Duodenal mucosa (tissue), 2 donors: ENCODE measurements around the gene ZNF106.

Source experiments
- H3K27ac ChIP-seq: one replicate; pipeline ENCODE4 v1.7.0; 2013; ENCODE audit warnings: low read depth, low read length
- H3K27me3 ChIP-seq, 2 donors: one replicate each; pipeline ENCODE4 v1.7.0; 2013; ENCODE audit warnings: low read length in 2 of 2, control low read depth in 1 of 2; ENCODE audit not compliant: insufficient read depth in 2 of 2, control insufficient read depth in 1 of 2
- H3K36me3 ChIP-seq, 2 donors: one replicate each; pipeline ENCODE4 v1.7.0; 2013; ENCODE audit warnings: low read length in 2 of 2, control low read depth in 1 of 2; ENCODE audit not compliant: insufficient read depth in 2 of 2, control insufficient read depth in 1 of 2
- H3K4me1 ChIP-seq, 2 donors: one replicate each; pipeline ENCODE4 v1.7.0; 2013; ENCODE audit warnings: low read length in 2 of 2, control low read depth in 1 of 2; ENCODE audit not compliant: insufficient read depth in 2 of 2, control insufficient read depth in 1 of 2
- H3K4me3 ChIP-seq, 2 donors: one replicate each; pipeline ENCODE4 v1.7.0; 2013; ENCODE audit warnings: low read length in 2 of 2, low read depth in 1 of 2
- H3K9ac ChIP-seq, 2 donors: one replicate each; pipeline ENCODE4 v1.7.0; 2013; ENCODE audit warnings: low read length in 2 of 2, low read depth in 1 of 2
- H3K9me3 ChIP-seq, 2 donors: one replicate each; pipeline ENCODE4 v1.7.0; 2013; ENCODE audit warnings: low read length in 2 of 2, control low read depth in 1 of 2; ENCODE audit not compliant: control insufficient read depth in 1 of 2

ZNF106 gene

GRCh38 chr15:42373274-42373673 is 117.7 kb downstream of the ZNF106 start:
- Histone ChIP-seq H3K4me3 (no peak overlapping the region), H3K9ac (no peak overlapping the region)

GRCh38 chr15:42371096-42371495 is 119.8 kb downstream of the ZNF106 start:
- Histone ChIP-seq H3K4me3 (no peak overlapping the region), H3K9me3 (no peaks in the 10 kb centered on the region), H3K9ac (no peak overlapping the region), H3K27ac (no peak overlapping the region), H3K27me3 (no peaks in the 10 kb centered on the region), H3K4me1 (no peaks in the 10 kb centered on the region), H3K36me3 (no peaks in the 10 kb centered on the region)

More at GRCh38 chr15:42373274-42373673, 117.7 kb downstream of the ZNF106 start:
- no peaks in the 10 kb centered on the region for H3K36me3 ChIP-seq
- no peaks in the 10 kb centered on the region for H3K4me1 ChIP-seq
- H3K27ac ChIP-seq: no peak overlapping the region
- H3K27me3 ChIP-seq: no peaks in the 10 kb centered on the region
- H3K9me3 ChIP-seq: no peaks in the 10 kb centered on the region

- no peaks in the 10 kb centered on the region for H3K36me3 ChIP-seq
- no peak overlapping the region for H3K4me3 ChIP-seq
- H3K9ac ChIP-seq: no peak overlapping the region
- H3K4me1 ChIP-seq: no peaks in the 10 kb centered on the region
- no peaks in the 10 kb centered on the region for H3K27me3 ChIP-seq
- no peaks in the 10 kb centered on the region for H3K9me3 ChIP-seq
- no peak overlapping the region for H3K27ac ChIP-seq
These were observed 122.8 kb downstream of the ZNF106 start for GRCh38 chr15:42368096-42368495.

GRCh38 chr15:42367041-42367440 is 123.9 kb downstream of the ZNF106 start:
- no peaks in the 10 kb centered on the region for H3K4me1 ChIP-seq
- no peak overlapping the region for H3K4me3 ChIP-seq
- no peaks in the 10 kb centered on the region for H3K36me3 ChIP-seq
- no peak overlapping the region for H3K27ac ChIP-seq
- H3K27me3 ChIP-seq: no peaks in the 10 kb centered on the region
- H3K9me3 ChIP-seq: no peaks in the 10 kb centered on the region
- no peak overlapping the region for H3K9ac ChIP-seq

- H3K36me3 ChIP-seq: no peaks in the 10 kb centered on the region
- no peak overlapping the region for H3K4me3 ChIP-seq
- no peak overlapping the region for H3K27ac ChIP-seq
- H3K9ac ChIP-seq: no peak overlapping the region
- no peaks in the 10 kb centered on the region for H3K4me1 ChIP-seq
- H3K9me3 ChIP-seq: no peaks in the 10 kb centered on the region
- H3K27me3 ChIP-seq: no peaks in the 10 kb centered on the region
These were observed 124.9 kb downstream of the ZNF106 start for GRCh38 chr15:42365921-42366550.

GRCh38 chr15:42364529-42364928 is 126.4 kb downstream of the ZNF106 start:
- Histone ChIP-seq H3K36me3 (peaks cover 0 to 5% of the 10 kb centered on the region in 2 donors), H3K9ac (no peak overlapping the region), H3K4me3 (no peak overlapping the region), H3K27ac (no peak overlapping the region), H3K9me3 (no peaks in the 10 kb centered on the region), H3K27me3 (no peaks in the 10 kb centered on the region), H3K4me1 (no peaks in the 10 kb centered on the region)

GRCh38 chr15:42363942-42364341 is 127.0 kb downstream of the ZNF106 start:
- Histone ChIP-seq H3K9me3 (no peaks in the 10 kb centered on the region), H3K27ac (no peak overlapping the region), H3K4me3 (no peak overlapping the region), H3K36me3 (peaks cover 0 to 5% of the 10 kb centered on the region in 2 donors), H3K27me3 (no peaks in the 10 kb centered on the region), H3K9ac (no peak overlapping the region), H3K4me1 (no peaks in the 10 kb centered on the region)

- Histone ChIP-seq H3K4me1 (no peaks in the 10 kb centered on the region), H3K36me3 (peaks cover 0 to 5% of the 10 kb centered on the region in 2 donors), H3K9ac (no peak overlapping the region), H3K9me3 (no peaks in the 10 kb centered on the region), H3K27me3 (no peaks in the 10 kb centered on the region), H3K27ac (no peak overlapping the region), H3K4me3 (no peak overlapping the region)
These were observed 127.5 kb downstream of the ZNF106 start for GRCh38 chr15:42363487-42363886.
